GM13976 (cell line): ENCODE measurements around the gene CROT.

Source experiments
- DNase-seq: peaks from one replicate; pipeline ENCODE4 v3.0.0; 2012; ENCODE audit warnings: low spot score
- CTCF ChIP-seq: IDR thresholded peaks from 2 replicates; pipeline ENCODE4 v1.5.1; 2012; ENCODE audit warnings: borderline replicate concordance, mild to moderate bottlenecking; ENCODE audit not compliant: insufficient read depth; ENCODE audit errors: extremely low read depth, missing control alignments, control extremely low read depth
- in situ Hi-C: fragments of 300-500 bp; cut with MboI; formaldehyde crosslinking; loops from one replicate; pipeline ENCODE4 v1.12.0; 2022; ENCODE audit warnings: low sequenced_read_pairs, mixed read lengths, inconsistent platforms; ENCODE audit not compliant: unreplicated experiment

Gene CROT

GRCh38 chr7:87420173-87420572 is 74.7 kb downstream of the CROT start:
- no peak for TF ChIP-seq CTCF
- in situ Hi-C loops, result loop anchor here (25.0 kb wide), 1 partner anchor 483 kb away; no protein-coding TSS in a partner anchor
- no peak for DNase-seq

GRCh38 chr7:87424075-87424474 is 78.6 kb downstream of the CROT start:
- in situ Hi-C loops, result loop anchor here (25.0 kb wide), 1 partner anchor 487 kb away; no protein-coding TSS in a partner anchor
- no peak for TF ChIP-seq CTCF
- DNase-seq, result no peak

GRCh38 chr7:87426160-87426559 is 80.7 kb downstream of the CROT start:
- no peak for DNase-seq
- in situ Hi-C loops, result no loop called here
- TF ChIP-seq CTCF, result no peak

- no peak for DNase-seq
- in situ Hi-C loops, result no loop called here
- no peak for TF ChIP-seq CTCF
These were observed 81.8 kb downstream of the CROT start for GRCh38 chr7:87427288-87427687.

- in situ Hi-C loops, result no loop called here
- no peak for TF ChIP-seq CTCF
- no peak for DNase-seq
These were observed 87.1 kb downstream of the CROT start for GRCh38 chr7:87432536-87432935.

GRCh38 chr7:87435546-87435945 is 90.1 kb downstream of the CROT start:
- in situ Hi-C loops, result no loop called here
- no peak for DNase-seq

More at GRCh38 chr7:87435546-87435945, 90.1 kb downstream of the CROT start:
- TF ChIP-seq CTCF, result no peak
